ENCODE data around the gene TMPRSS6.

GRCh38 chr22:37135023-37135422 is 25.5 kb upstream of the TMPRSS6 start:
- no peak for TF ChIP-seq CTCF (IDR thresholded peaks at IDR 0.05; ENCODE audit: low read depth, low read length, poor library complexity, severe bottlenecking)
- TF ChIP-seq EZH2phosphoT487 (IDR thresholded peaks at IDR 0.05; ENCODE audit: borderline replicate concordance, low read length), result no peak

Data from DOHH2 (cell line).